ENCODE results near the gene TMEM131. TPM values are rescaled to one million over a fixed set of nuclear protein-coding genes. Genes with fewer than 3 reads are reported as not detected.

The TMEM131 gene
- total and polyA plus RNA-seq, 2 of the 8 experiments (the other 6 are each of a cell fraction or from before 2014, with no cell fraction given), result 9.7 to 22.9 TPM

DNA sequence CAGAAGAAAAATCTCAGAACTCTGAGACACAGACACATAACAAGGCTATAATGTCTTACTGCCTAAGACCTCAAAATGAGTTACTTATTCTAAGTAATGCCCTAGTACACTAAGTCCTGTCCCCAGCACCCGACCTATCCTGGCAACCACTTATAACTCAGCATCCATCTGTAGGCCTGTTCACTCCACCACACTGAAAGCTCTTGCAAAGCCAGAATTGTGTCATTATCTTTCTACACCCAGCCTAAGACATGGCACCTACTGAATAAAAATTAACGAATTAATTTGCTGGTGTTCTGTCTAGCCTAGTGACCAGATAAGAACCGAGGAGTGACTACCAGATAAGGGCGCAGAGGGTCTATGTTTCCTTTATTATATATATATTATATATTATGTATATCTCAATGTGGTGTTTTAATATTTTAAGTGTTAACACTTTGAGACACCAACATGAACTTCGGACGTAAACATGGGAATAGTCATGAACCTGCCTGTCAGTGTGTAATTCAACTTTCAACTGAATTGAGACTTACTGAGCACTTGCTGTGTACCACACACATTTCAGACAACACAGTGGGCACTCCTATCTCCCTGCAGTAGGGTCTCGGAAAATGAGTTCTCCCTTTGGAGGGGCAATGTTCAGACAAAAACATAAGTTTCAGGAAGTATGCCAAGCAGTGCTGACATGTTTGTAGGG, 27.7 kb downstream of the TMEM131 start (continued):
- TF ChIP-seq, protein P1, sequence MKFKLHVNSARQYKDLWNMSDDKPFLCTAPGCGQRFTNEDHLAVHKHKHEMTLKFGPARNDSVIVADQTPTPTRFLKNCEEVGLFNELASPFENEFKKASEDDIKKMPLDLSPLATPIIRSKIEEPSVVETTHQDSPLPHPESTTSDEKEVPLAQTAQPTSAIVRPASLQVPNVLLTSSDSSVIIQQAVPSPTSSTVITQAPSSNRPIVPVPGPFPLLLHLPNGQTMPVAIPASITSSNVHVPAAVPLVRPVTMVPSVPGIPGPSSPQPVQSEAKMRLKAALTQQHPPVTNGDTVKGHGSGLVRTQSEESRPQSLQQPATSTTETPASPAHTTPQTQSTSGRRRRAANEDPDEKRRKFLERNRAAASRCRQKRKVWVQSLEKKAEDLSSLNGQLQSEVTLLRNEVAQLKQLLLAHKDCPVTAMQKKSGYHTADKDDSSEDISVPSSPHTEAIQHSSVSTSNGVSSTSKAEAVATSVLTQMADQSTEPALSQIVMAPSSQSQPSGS (IDR thresholded peaks at IDR 0.05; ENCODE audit: low read length), result no peak
- TF ChIP-seq CHD2 (IDR thresholded peaks at IDR 0.05; ENCODE audit: low read length) (no peak), KDM1A (IDR thresholded peaks at IDR 0.05; ENCODE audit: borderline replicate concordance, low read length) (no peak), SUZ12 (IDR thresholded peaks at IDR 0.05; ENCODE audit: low read length) (no peak)

Data from H1 (cell line).